Measurements from ENCODE around the gene HES4.

GRCh38 chr1:966704-967300 is 33.1 kb downstream of the HES4 start:
- TF ChIP-seq CTCF (IDR thresholded peaks at IDR 0.05) (no peak), POLR2A (IDR thresholded peaks at IDR 0.05) (no peak)
